Duodenal mucosa (tissue), 2 donors: ENCODE measurements around the gene MEA1.
"Not testable (repeated sequence)": the region's sequence is repeated elsewhere in the genome, so short reads cannot be mapped to it uniquely, and the experiment has no call there.

Source experiments
- H3K27ac ChIP-seq: one replicate; pipeline ENCODE4 v1.7.0; 2013; ENCODE audit warnings: low read depth, low read length
- H3K27me3 ChIP-seq, 2 donors: one replicate each; pipeline ENCODE4 v1.7.0; 2013; ENCODE audit warnings: low read length in 2 of 2, control low read depth in 1 of 2; ENCODE audit not compliant: insufficient read depth in 2 of 2, control insufficient read depth in 1 of 2
- H3K36me3 ChIP-seq, 2 donors: one replicate each; pipeline ENCODE4 v1.7.0; 2013; ENCODE audit warnings: low read length in 2 of 2, control low read depth in 1 of 2; ENCODE audit not compliant: insufficient read depth in 2 of 2, control insufficient read depth in 1 of 2
- H3K4me1 ChIP-seq, 2 donors: one replicate each; pipeline ENCODE4 v1.7.0; 2013; ENCODE audit warnings: low read length in 2 of 2, control low read depth in 1 of 2; ENCODE audit not compliant: insufficient read depth in 2 of 2, control insufficient read depth in 1 of 2
- H3K4me3 ChIP-seq, 2 donors: one replicate each; pipeline ENCODE4 v1.7.0; 2013; ENCODE audit warnings: low read length in 2 of 2, low read depth in 1 of 2
- H3K9ac ChIP-seq, 2 donors: one replicate each; pipeline ENCODE4 v1.7.0; 2013; ENCODE audit warnings: low read length in 2 of 2, low read depth in 1 of 2
- H3K9me3 ChIP-seq, 2 donors: one replicate each; pipeline ENCODE4 v1.7.0; 2013; ENCODE audit warnings: low read length in 2 of 2, control low read depth in 1 of 2; ENCODE audit not compliant: control insufficient read depth in 1 of 2

The MEA1 gene

DNA sequence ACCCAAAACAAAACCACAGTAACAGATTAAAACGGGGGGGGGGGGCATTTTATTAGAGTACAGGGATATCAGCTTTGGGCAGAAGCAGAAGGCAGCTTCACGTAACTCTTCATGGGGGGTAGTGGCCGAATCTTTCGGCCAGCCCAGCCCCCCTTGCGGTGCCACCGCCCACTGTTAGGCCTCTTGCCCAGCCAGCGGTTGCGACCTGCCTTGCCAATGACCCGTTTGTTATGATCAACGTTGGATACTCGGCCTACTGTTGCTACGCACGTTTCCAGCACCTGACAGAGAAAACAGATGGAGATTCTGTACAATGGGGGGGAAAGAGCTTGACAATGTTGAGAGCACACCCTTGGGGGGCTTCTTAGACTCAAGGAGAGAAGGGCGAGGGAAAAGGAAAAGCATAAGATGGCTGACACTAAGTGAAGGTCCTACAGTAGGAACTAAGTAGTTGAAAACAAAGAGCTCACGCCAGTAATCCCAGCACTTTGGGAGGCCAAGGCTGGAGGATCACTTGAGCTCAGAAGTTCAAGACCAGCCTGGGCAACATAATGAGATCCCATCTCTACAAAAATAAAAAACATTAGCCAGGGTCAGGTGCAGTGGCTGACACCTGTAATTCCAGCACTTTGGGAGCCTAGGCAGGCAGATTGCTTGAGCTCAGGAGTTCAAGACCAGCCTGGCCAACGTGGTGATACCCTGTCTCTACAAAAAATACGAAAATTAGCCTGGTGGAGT, 40.6 kb upstream of the MEA1 start:
- H3K4me3 ChIP-seq, result peak overlapping the region; percentile 79 to 91
- peaks cover 22 to 32% of the 10 kb centered on the region in 2 donors for H3K36me3 ChIP-seq
- peaks cover 23 to 28% of the 10 kb centered on the region in 2 donors for H3K4me1 ChIP-seq
- peak overlapping the region; percentile 83 to 94 for H3K9ac ChIP-seq
- peak overlapping the region; percentile 77 for H3K27ac ChIP-seq
- no peaks in the 10 kb centered on the region for H3K27me3 ChIP-seq
- no peaks in the 10 kb centered on the region for H3K9me3 ChIP-seq

DNA sequence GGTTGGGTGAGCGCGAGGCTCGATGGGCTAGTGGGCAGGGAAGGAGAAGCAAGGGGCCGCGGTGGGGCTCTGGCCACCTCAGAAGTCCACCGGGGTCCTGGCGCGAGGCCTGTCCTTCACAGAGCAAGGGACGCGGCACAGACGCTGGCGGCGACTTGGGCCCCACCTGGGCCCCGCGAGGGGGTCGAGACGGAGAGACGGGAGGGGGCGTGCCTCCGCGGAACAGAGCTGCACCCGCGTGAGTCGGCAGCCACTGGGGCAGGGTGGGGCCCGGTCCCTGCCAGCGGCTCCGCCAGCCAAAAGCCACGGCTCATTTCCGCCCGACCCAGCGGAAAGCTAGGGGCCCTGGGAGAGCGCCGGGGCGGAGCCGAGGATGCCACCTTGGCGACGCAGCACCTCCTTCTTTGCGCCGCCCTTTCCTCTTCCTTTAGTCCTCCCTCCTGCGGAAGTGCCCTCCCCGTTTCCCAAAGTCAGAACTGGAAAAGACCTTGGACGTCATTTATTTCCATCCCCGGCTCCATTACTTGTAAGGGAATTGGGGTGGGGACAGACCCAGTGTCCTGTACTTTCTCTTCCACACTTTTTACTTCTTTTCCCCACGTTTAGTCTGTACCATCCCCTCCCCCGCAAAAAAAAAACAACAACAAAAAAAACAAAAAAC, 39.9 kb upstream of the MEA1 start, which contains the start of gene CUL7:
Gene CUL7, minus strand, starts transcription at position 307 of the 661 bp plus-strand sequence. CDS start 1,063 bp downstream, outside the sequence.
- Histone ChIP-seq H3K9ac (peak within 1 kb of the TSS; percentile 83 to 94), H3K9me3 (no peaks in the 10 kb centered on the region), H3K27ac (peak within 1 kb of the TSS; percentile 77), H3K27me3 (no peaks in the 10 kb centered on the region), H3K36me3 (peaks cover 27 to 36% of the 10 kb centered on the region in 2 donors), H3K4me1 (peaks cover 21 to 24% of the 10 kb centered on the region in 2 donors), H3K4me3 (peak within 1 kb of the TSS; percentile 79 to 91)

DNA sequence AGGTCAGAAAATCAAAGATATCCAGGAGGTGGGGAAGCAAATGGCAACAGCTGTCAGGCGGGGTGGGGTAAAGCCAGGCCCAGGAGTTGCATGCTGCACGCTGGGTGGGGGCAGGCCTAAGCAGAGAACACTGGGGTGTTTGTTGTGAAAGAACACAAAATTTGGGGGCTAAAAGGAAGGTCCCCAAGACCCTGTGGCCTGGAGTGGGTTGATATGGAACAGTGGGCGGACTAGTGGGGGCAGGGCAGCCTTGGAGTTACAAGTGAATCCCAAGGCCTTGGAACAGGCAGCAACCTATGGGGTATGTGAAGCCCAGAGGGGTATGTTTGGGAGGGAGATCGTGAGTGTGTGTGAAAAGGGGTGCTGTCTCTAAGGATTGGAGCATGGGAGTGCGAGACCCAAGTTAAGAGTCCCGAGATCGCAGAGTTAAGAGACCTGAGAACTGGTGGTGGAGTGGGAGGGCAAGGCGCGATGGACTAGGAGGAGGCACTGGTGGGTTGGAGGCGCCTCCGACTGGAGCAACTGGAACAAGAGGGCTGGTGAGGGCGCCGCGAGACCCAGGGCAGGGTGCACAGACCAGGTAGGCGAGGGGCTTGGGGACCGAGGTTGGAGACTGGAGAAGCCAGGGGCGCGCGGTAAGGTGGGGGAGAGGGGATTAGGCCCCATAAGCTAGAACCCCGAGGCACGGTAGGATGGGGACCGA, 39.2 kb upstream of the MEA1 start:
- H3K27ac ChIP-seq, result peak overlapping the region; percentile 77

DNA sequence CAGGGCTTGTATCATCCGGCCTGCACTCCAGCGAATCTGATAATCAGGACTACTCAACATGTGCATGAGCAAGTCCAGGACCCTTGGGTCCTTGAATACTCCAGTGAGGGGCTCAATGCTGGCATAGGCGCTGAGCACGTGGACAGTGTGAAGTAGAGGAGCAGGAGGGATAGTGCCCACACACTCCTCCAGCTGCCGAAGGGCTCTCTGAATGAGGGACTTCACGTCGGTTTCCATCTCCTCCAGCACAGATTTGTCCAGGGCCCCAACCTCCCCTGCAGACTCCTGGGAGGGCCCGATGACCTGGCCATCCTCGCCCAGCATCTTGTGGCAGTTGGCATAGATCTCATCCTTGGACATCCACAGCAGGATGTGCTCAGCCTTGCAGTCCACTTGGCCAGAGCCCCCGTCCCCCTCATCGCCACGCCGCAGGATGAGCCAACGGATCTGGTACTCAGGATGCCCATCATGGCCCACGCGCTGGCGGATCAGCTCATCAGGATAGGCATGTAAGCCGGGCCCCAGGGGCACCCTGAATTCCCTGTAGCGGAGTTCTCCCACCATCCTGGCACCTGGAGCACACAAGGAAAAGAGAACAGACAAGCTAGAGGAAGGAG, 38.6 kb upstream of the MEA1 start:
- Histone ChIP-seq H3K9me3 (no peaks in the 10 kb centered on the region), H3K27me3 (no peaks in the 10 kb centered on the region), H3K36me3 (peaks cover 29 to 40% of the 10 kb centered on the region in 2 donors), H3K4me3 (peak overlapping the region in 1 of 2 donors; percentile 91), H3K9ac (peak overlapping the region; percentile 83 to 94), H3K27ac (no peak overlapping the region), H3K4me1 (peaks cover 10 to 17% of the 10 kb centered on the region in 2 donors)

More for the DNA sequence above, 39.2 kb upstream of the MEA1 start:
- Histone ChIP-seq H3K9me3 (no peaks in the 10 kb centered on the region), H3K4me1 (peaks cover 14 to 18% of the 10 kb centered on the region in 2 donors), H3K27me3 (no peaks in the 10 kb centered on the region), H3K4me3 (peak overlapping the region; percentile 79 to 91), H3K9ac (peak overlapping the region; percentile 83 to 94), H3K36me3 (peaks cover 27 to 39% of the 10 kb centered on the region in 2 donors)

DNA sequence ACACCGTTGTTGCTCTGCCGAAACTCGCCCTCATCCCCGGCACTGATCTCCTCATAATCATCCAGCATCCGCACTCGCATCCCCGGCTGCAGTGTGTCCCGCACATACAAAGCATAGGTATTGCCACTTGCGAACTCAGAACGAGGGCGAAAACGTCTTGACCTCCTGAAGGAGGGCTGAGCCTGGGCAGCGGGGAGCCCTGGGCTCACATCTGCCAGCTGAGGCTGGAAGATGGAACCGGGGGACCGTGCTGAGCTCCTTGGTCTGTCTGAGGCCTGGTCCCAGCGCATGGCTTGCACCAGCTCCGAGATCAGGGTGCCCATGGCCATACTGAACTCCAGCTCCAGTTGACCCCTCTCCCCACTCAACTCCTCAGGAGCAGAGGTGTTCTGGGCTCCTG, 37.2 kb upstream of the MEA1 start:
- H3K9me3 ChIP-seq, result no peaks in the 10 kb centered on the region
- H3K4me3 ChIP-seq, result no peak overlapping the region
- no peak overlapping the region for H3K27ac ChIP-seq
- no peaks in the 10 kb centered on the region for H3K27me3 ChIP-seq
- peaks cover 34 to 49% of the 10 kb centered on the region in 2 donors for H3K36me3 ChIP-seq
- no peak overlapping the region for H3K9ac ChIP-seq
- peaks cover 10 to 17% of the 10 kb centered on the region in 2 donors for H3K4me1 ChIP-seq

DNA sequence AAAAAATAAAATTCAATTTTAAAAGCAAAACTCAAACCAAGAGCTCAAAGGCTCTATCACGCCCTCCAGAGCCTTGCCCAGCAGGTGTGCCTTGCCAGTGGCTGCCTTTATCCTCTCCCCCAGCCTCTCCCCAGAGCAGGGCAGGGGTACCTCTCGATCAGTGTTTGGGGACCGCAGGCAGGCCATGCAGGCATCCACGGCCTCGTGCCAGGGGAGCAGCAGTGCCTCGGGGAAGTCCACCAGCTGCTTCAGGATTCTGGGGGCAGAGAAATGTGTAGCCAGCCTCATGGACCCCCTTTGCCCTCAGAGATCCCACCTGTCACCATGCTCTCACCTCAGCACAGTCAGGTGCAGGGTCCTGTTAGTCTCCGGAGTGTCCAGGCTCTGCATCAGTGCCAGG, 34.3 kb upstream of the MEA1 start:
- H3K4me3 ChIP-seq, result no peak overlapping the region
- H3K27me3 ChIP-seq, result no peaks in the 10 kb centered on the region
- peaks cover 7 to 11% of the 10 kb centered on the region in 2 donors for H3K4me1 ChIP-seq
- H3K9ac ChIP-seq, result no peak overlapping the region
- H3K9me3 ChIP-seq, result no peaks in the 10 kb centered on the region
- peaks cover 35 to 60% of the 10 kb centered on the region in 2 donors for H3K36me3 ChIP-seq
- no peak overlapping the region for H3K27ac ChIP-seq

DNA sequence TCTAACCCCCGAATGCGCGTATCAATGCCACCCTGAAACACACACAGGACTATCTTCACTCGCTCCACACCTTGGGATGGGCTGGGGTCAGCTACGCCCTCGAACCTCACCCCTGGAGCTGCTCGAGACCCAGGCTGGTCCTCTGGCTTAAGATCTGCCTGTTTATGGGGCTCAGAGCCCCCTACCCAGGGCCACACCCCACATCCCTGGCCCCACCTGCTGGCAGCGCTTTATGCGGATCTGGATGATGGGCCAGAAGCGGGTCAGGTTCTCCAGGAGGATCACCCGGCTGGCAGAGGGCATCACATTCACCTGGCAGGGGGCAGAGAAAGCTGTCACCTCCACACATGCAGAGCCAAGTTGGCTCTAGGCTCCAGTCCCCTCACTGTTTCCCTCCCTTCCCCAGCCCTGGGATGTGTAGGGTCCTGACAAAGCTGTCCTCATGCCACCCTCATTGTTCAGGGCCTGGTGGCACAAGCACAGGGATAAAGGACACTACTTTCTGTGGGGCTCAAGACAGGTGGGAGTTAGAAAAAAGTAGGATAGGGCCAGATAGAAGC, 31.7 kb upstream of the MEA1 start:
- Histone ChIP-seq H3K4me1 (no peaks in the 10 kb centered on the region), H3K27ac (no peak overlapping the region), H3K9ac (no peak overlapping the region), H3K9me3 (no peaks in the 10 kb centered on the region), H3K36me3 (peaks cover 44 to 65% of the 10 kb centered on the region in 2 donors), H3K4me3 (no peak overlapping the region), H3K27me3 (no peaks in the 10 kb centered on the region)

DNA sequence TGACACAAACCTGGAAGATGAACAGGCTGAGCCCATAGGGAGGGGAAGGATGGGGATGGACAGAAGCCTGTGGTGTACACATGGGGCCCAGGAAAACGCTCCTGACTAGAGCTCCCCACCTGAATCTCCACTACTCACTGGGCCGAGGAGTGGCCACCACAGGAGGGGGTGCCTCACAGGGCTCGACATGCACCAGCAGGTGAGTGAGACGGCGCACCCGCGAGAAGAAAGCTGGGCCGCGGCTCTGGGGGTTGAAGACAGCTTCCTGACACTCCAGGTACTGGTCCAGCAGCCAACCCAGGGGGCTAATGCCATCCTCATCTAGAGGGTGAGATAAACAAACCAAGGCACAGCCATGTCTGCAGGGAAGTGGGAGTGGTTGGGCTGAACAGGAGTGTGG, 29.6 kb upstream of the MEA1 start:
- no peaks in the 10 kb centered on the region for H3K4me1 ChIP-seq
- H3K4me3 ChIP-seq, result no peak overlapping the region
- H3K9me3 ChIP-seq, result no peaks in the 10 kb centered on the region
- peaks cover 39 to 70% of the 10 kb centered on the region in 2 donors for H3K36me3 ChIP-seq
- H3K27ac ChIP-seq, result no peak overlapping the region
- H3K27me3 ChIP-seq, result no peaks in the 10 kb centered on the region
- H3K9ac ChIP-seq, result no peak overlapping the region

DNA sequence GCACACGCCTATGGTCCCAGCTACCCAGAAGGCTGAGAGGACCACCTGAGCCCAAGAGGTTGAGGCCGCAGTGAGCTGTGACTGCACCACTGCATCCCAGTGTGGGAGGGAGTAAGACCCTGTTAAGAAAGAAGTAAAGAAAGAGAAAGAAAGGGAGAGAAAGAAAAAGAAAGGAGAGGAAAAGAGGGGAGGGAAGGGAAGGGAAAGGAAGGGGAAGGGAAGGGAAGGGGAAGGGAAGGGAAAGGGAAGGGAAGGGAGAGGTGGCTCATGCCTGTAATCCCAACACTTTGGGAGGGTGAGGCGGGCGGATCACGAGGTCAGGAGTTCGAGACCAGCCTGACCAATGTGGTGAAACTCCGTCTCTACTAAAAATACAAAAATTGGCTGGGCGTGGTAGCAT, 27.7 kb upstream of the MEA1 start:
- H3K27ac ChIP-seq, H3K4me3 ChIP-seq: not testable (repeated sequence)
- H3K36me3 ChIP-seq, result peaks cover 44 to 71% of the 10 kb centered on the region in 2 donors

More for the DNA sequence above, 27.7 kb upstream of the MEA1 start:
- not testable (repeated sequence) for H3K9me3 ChIP-seq, H3K4me1 ChIP-seq, H3K9ac ChIP-seq, H3K27me3 ChIP-seq
